Dedifferentiated amniotic fluid mesenchymal stem cell (primary cell): Measurements from ENCODE around the gene TMEM38B.
"Not testable (repeated sequence)": the region's sequence is repeated elsewhere in the genome, so short reads cannot be mapped to it uniquely, and the experiment has no call there.

Source experiments
- DNase-seq: peaks from one replicate; pipeline ENCODE4 v3.0.0-alpha.2; 2016; ENCODE audit errors: extremely low spot score

TMEM38B gene

GRCh38 chr9:105716146-105716545 lies 21.8 kb downstream of the TMEM38B start:
- no peak for DNase-seq

DNA sequence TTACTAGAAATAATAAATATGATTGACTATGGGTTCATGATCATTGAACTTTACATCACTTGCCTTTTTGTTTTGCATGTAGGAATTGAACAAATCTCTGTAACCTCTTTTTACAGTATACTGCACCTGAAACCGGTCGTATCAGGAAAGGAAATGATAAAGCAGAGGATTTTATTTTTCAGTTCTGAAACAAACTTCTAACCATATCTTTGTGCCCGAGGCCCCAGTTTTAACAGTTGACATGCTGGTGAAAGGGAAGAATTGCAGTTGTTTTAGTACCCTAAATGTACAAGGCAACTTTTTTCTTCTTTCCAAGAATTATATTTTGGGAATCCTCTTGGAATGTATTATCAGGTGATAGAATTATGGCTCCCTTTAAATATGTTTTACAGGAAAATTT lies 27.8 kb downstream of the TMEM38B start:
- no peak for DNase-seq

GRCh38 chr9:105725370-105725769 lies 31.0 kb downstream of the TMEM38B start:
- DNase-seq: no peak

GRCh38 chr9:105728230-105728629 lies 33.9 kb downstream of the TMEM38B start:
- not testable (repeated sequence) for DNase-seq

GRCh38 chr9:105731420-105731819 lies 37.1 kb downstream of the TMEM38B start:
- not testable (repeated sequence) for DNase-seq

- no peak for DNase-seq
Measured at GRCh38 chr9:105735366-105735765, 41.0 kb downstream of the TMEM38B start.

DNA sequence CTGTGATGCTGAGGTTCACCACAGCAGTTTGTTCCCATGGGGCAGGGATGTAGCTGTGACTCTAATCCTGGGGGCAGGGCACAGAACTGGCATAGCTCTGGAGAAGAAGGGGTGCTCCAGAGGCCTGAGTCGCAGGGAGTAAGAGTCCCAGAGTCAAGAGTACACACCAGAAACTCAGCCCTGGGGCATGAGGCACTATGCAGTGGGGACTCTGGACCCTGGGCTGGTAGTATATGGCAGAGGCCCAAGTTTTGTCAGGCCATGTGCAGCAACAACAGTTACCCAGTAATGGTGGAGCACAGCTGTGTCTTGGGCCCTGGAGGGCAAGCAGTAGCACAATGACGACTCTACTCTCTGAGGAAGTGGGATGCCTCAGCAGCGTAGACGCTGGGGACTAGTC lies 42.9 kb downstream of the TMEM38B start:
- DNase-seq: no peak

GRCh38 chr9:105742088-105742487 lies 47.7 kb downstream of the TMEM38B start:
- DNase-seq: no peak

- not testable (repeated sequence) for DNase-seq
Measured at GRCh38 chr9:105747325-105747724, 53.0 kb downstream of the TMEM38B start.

GRCh38 chr9:105751761-105752160 lies 57.4 kb downstream of the TMEM38B start:
- no peak for DNase-seq

DNA sequence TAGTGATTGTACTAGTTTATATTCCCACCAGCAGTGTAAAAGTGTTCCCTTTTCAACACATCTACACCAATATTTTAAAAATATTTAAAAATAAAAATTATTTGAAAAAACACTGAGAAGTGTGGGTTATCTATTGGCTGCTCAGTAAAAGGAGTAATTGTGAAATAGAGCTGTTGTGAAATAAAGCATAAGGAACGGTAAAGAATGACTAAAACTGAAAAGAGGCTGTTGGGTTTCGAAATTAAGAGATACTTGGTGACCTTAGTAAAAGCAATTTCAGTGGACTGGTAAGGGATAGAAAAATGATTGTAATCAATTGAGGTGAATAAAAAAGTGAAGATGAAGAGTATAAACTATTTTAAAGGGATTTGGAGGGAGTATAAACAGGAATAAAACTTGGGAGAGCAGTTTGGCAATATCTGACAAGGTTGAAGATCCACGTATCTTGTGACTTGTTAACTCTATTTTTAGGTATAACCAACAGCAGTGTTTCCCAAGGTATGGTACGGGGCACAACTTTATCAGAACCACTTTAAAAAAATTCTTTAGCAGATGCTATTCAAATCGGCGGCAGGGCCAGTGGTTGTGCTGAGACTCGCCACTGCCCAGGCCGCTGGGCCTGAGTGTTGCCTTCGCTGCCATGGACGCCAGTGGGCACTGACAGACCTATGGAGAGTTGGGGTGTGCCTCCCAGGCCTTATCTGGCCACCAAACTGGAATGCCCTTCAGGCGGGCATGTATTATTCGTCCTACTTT lies 63.3 kb downstream of the TMEM38B start:
- no peak for DNase-seq

GRCh38 chr9:105760053-105760452 lies 65.7 kb downstream of the TMEM38B start:
- DNase-seq: no peak

- not testable (repeated sequence) for DNase-seq
Measured at GRCh38 chr9:105782561-105783494, 88.5 kb downstream of the TMEM38B start.

DNA sequence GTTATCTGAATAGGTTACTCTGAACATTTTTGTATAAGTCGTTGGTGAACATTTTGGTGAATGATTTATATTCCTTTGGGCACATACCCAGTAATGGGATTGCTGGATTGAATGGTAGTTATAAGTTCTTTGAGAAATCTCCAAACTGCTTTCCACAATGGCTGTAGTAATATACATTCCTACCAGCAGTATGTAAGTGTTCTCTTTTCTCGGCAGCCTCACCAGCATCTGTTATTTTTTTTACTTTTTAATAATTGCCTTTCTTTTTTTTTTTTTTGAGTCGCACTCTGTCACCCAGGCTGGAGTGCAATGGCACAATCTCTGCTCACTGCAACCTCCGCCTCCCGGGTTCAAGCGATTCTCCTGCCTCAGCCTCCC lies 89.1 kb downstream of the TMEM38B start:
- DNase-seq: not testable (repeated sequence)

DNA sequence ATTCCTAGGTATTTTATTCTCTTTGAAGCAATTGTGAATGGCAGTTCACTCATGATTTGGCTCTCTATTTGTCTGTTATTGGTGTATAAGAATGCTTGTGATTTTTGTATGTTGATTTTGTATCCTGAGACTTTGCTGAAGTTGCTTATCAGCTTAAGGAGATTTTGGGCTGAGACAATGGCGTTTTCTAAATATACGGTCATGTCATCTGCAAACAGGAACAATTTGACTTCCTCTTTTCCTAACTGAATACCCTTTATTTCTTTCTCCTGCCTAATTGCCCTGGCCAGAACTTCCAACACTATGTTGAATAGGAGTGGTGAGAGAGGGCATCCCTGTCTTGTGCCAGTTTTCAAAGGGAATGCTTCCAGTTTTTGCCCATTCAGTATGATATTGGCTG lies 92.5 kb downstream of the TMEM38B start:
- DNase-seq: not testable (repeated sequence)

GRCh38 chr9:105816202-105816744 lies 121.9 kb downstream of the TMEM38B start:
- no peak for DNase-seq

- DNase-seq: no peak
Measured at GRCh38 chr9:105816981-105817380, 122.6 kb downstream of the TMEM38B start.

DNA sequence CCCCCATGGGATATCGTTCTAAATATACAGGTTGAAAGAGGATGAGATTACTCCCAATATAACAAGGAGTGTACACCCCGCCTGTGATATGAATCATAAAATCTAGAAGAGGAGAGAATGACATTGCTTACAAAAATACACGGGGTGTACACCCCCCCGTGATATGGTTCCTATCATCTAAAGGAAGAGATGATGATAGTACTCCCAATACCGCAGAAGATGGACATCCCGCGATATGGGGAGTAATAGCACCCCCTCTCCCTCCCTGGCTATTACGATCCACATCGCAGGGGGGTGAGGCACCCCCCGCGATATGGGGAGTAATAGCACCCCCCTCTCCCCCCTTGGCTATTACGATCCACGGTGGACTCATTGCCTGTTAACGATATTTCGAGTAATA lies 124.6 kb downstream of the TMEM38B start:
- DNase-seq: no peak

GRCh38 chr9:105822814-105823213 lies 128.5 kb downstream of the TMEM38B start:
- no peak for DNase-seq
